ENCODE measurements around the gene SPOCK1. TPM values are rescaled to one million over a fixed set of nuclear protein-coding genes. Genes with fewer than 3 reads are reported as not detected.

The SPOCK1 gene
- total and polyA plus RNA-seq, 2 donors (not counting 3 experiments of a cell fraction or from before 2014, with no cell fraction given): 144 to 280 TPM

DNA sequence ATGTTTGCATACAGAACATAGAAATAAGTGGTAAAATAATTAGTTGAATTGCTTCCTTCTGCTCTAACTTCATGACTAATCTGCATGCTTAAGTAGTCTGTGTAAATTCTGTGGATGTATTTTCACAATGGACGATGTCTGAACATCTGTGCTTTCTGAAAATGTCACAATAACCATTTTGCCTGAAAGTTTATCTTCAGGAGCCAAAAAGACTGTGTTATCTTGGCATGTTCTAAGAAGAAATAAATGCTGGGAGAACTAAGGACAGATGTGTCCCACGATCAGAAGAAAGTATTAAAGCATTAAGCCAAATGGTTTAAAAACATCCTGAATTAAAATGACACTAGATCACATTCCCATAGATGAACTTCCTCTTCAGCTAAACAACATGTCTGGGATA lies 397.6 kb downstream of the SPOCK1 start:
- dilution Hi-C loops (cut with MboI; ENCODE audit: extremely low pct_ligation_motif_present, low sequenced_read_pairs): no loop called here
- TF ChIP-seq MAX (IDR thresholded peaks at IDR 0.05; ENCODE audit: insufficient read depth, insufficient read length) (no peak), MYC (IDR thresholded peaks at IDR 0.05; ENCODE audit: low read depth, low read length) (no peak), JUN (IDR thresholded peaks at IDR 0.05; ENCODE audit: borderline replicate concordance, insufficient read depth, insufficient read length, low read depth) (no peak), GATA2 (IDR thresholded peaks at IDR 0.05; ENCODE audit: insufficient read depth, insufficient read length, low read depth, low read length) (no peak), EZH2 (IDR thresholded peaks at IDR 0.05; ENCODE audit: borderline replicate concordance, low read depth, low read length, severe bottlenecking) (no peak)
- intact Hi-C loops (cut with micrococcal nuclease): no loop called here
- H3K4me2 ChIP-seq (ENCODE audit: insufficient read depth, low read length): no peak overlapping the region
- no peaks in the 10 kb centered on the region for H3K36me3 ChIP-seq (ENCODE audit: control insufficient read depth in 2 of 2, extremely low read depth in 1 of 2, insufficient read depth in 2 of 2, low read length in 2 of 2)
- H3K27me3 ChIP-seq (ENCODE audit: control insufficient read depth in 2 of 2, insufficient read depth in 2 of 2, low read length in 2 of 2): no peaks in the 10 kb centered on the region
- DNase-seq (ENCODE audit: low read depth, low spot score) (peak; percentile 55), FAIRE-seq (no peak)
- no TSS peak for BruUV-seq (replicated peaks)
- no peak overlapping the region for H3K4me3 ChIP-seq (replicated peaks in 1 of 3; ENCODE audit: insufficient read depth in 1 of 3, low read depth in 1 of 3, low read length in 3 of 3)
- no peaks in the 10 kb centered on the region for H3K4me1 ChIP-seq (ENCODE audit: control insufficient read depth, extremely low read depth, insufficient read depth, low read length)
- H4K20me1 ChIP-seq (replicated peaks; ENCODE audit: control insufficient read depth, extremely low read depth, insufficient read depth, low read length): no peaks in the 10 kb centered on the region
- H3K9ac ChIP-seq (replicated peaks; ENCODE audit: extremely low read depth, insufficient read depth, low read length): no peak overlapping the region
- no peak overlapping the region for H3K27ac ChIP-seq (ENCODE audit: insufficient read depth, low read depth, low read length)
- POLR2A ChIA-PET: no interaction called here
- CTCF ChIA-PET: no interaction called here
- no peaks in the 10 kb centered on the region for H3K9me1 ChIP-seq (replicated peaks; ENCODE audit: control insufficient read depth, extremely low read depth, insufficient read depth, low read length)
- H3K9me3 ChIP-seq (replicated peaks; ENCODE audit: control insufficient read depth, insufficient read depth, low read length): no peaks in the 10 kb centered on the region
- no peak overlapping the region for H2AFZ ChIP-seq (ENCODE audit: low read depth, low read length)
- H3K79me2 ChIP-seq (ENCODE audit: control insufficient read depth, insufficient read depth, low read length): no peaks in the 10 kb centered on the region

DNA sequence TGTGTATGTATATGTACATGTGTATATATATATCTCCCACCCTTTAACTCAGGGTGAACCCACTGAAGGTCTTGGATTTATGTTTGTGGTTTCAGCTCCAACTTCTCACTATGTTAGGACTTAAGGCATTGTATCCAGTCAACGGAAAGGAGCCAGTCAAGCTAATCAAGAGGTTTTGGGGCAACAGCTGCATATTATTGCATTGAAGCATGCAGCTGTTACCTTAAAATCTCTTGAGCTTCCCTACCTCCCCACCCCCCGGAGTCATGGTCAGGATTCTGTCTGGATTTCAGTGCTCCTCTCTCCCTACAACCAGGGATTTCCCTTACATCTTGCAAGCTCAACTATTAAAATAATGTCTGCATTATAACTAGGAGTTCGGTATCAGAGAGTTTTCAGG lies 399.5 kb downstream of the SPOCK1 start:
- no peaks in the 10 kb centered on the region for H3K4me1 ChIP-seq (ENCODE audit: control insufficient read depth, extremely low read depth, insufficient read depth, low read length)
- no peaks in the 10 kb centered on the region for H3K79me2 ChIP-seq (ENCODE audit: control insufficient read depth, insufficient read depth, low read length)
- dilution Hi-C loops (cut with MboI; ENCODE audit: extremely low pct_ligation_motif_present, low sequenced_read_pairs) (no loop called here), intact Hi-C loops (cut with micrococcal nuclease) (no loop called here)
- no peak overlapping the region for H2AFZ ChIP-seq (ENCODE audit: low read depth, low read length)
- no peaks in the 10 kb centered on the region for H3K27me3 ChIP-seq (ENCODE audit: control insufficient read depth in 2 of 2, insufficient read depth in 2 of 2, low read length in 2 of 2)
- POLR2A ChIA-PET: no interaction called here
- H3K27ac ChIP-seq (ENCODE audit: insufficient read depth, low read depth, low read length): no peak overlapping the region
- no peak for FAIRE-seq
- BruUV-seq (replicated peaks): no TSS peak
- DNase-seq (ENCODE audit: low read depth, low spot score): no peak
- H3K36me3 ChIP-seq (ENCODE audit: control insufficient read depth in 2 of 2, extremely low read depth in 1 of 2, insufficient read depth in 2 of 2, low read length in 2 of 2): no peaks in the 10 kb centered on the region
- CTCF ChIA-PET: no interaction called here
- H3K4me2 ChIP-seq (ENCODE audit: insufficient read depth, low read length): no peak overlapping the region
- H3K9ac ChIP-seq (replicated peaks; ENCODE audit: extremely low read depth, insufficient read depth, low read length): no peak overlapping the region
- H4K20me1 ChIP-seq (replicated peaks; ENCODE audit: control insufficient read depth, extremely low read depth, insufficient read depth, low read length): no peaks in the 10 kb centered on the region
- TF ChIP-seq EZH2 (IDR thresholded peaks at IDR 0.05; ENCODE audit: borderline replicate concordance, low read depth, low read length, severe bottlenecking): no peak
- TF ChIP-seq GATA2 (IDR thresholded peaks at IDR 0.05; ENCODE audit: insufficient read depth, insufficient read length, low read depth, low read length): no peak
- no peak for TF ChIP-seq POLR2A (IDR thresholded peaks at IDR 0.05; ENCODE audit: low read depth, low read length)
- TF ChIP-seq MAX (IDR thresholded peaks at IDR 0.05; ENCODE audit: insufficient read depth, insufficient read length): no peak
- TF ChIP-seq, protein P1, sequence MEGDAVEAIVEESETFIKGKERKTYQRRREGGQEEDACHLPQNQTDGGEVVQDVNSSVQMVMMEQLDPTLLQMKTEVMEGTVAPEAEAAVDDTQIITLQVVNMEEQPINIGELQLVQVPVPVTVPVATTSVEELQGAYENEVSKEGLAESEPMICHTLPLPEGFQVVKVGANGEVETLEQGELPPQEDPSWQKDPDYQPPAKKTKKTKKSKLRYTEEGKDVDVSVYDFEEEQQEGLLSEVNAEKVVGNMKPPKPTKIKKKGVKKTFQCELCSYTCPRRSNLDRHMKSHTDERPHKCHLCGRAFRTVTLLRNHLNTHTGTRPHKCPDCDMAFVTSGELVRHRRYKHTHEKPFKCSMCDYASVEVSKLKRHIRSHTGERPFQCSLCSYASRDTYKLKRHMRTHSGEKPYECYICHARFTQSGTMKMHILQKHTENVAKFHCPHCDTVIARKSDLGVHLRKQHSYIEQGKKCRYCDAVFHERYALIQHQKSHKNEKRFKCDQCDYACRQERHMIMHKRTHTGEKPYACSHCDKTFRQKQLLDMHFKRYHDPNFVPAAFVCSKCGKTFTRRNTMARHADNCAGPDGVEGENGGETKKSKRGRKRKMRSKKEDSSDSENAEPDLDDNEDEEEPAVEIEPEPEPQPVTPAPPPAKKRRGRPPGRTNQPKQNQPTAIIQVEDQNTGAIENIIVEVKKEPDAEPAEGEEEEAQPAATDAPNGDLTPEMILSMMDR (IDR thresholded peaks at IDR 0.05; ENCODE audit: extremely low read depth in 1 of 2, insufficient read depth in 1 of 2, low read depth in 1 of 2, low read length in 2 of 2): no peak
- TF ChIP-seq JUN (IDR thresholded peaks at IDR 0.05; ENCODE audit: borderline replicate concordance, insufficient read depth, insufficient read length, low read depth): no peak
- no peak for TF ChIP-seq FOS (IDR thresholded peaks at IDR 0.05; ENCODE audit: borderline replicate concordance, insufficient read depth, low read length)
- no peak for TF ChIP-seq MYC (IDR thresholded peaks at IDR 0.05; ENCODE audit: low read depth, low read length)
- no peak for TF ChIP-seq POLR2AphosphoS5 (IDR thresholded peaks at IDR 0.05; ENCODE audit: insufficient read depth, low read depth, low read length)
- no peaks in the 10 kb centered on the region for H3K9me1 ChIP-seq (replicated peaks; ENCODE audit: control insufficient read depth, extremely low read depth, insufficient read depth, low read length)
- no peak overlapping the region for H3K4me3 ChIP-seq (replicated peaks in 1 of 3; ENCODE audit: insufficient read depth in 1 of 3, low read depth in 1 of 3, low read length in 3 of 3)
- no peaks in the 10 kb centered on the region for H3K9me3 ChIP-seq (replicated peaks; ENCODE audit: control insufficient read depth, insufficient read depth, low read length)

Data from endothelial cell of umbilical vein (primary cell).